Liver (tissue), 9 donors: ENCODE results near the gene ITM2C. TPM values are rescaled to one million over a fixed set of nuclear protein-coding genes. Genes with fewer than 3 reads are reported as not detected.
A peak's percentile ranks its signal among the peaks of the same experiment; 100 is the strongest.

Experiments used
- DNase-seq: peaks from one replicate; pipeline ENCODE4 v3.0.0-alpha.2; 2017; ENCODE audit warnings: low spot score
- H3K27ac ChIP-seq, 2 donors: one replicate each; pipeline ENCODE4 v1.7.0; 2013; ENCODE audit warnings: inconsistent platforms in 2 of 2, low read length in 2 of 2, control low read depth in 1 of 2, low read depth in 1 of 2, mild to moderate bottlenecking in 1 of 2
- H3K27me3 ChIP-seq, 4 donors: one replicate each; pipeline versions ENCODE4 v1.6.1 to v1.7.0; 2013; ENCODE audit warnings: low read length in 3 of 4, inconsistent platforms in 1 of 4, mild to moderate bottlenecking in 1 of 4, moderate library complexity in 1 of 4; ENCODE audit not compliant: control insufficient read depth in 4 of 4, insufficient read depth in 4 of 4
- H3K36me3 ChIP-seq, 4 donors: one replicate each; pipeline versions ENCODE4 v1.6.1 to v1.7.0; 2013; ENCODE audit warnings: low read length in 3 of 4, mild to moderate bottlenecking in 3 of 4, low read depth in 1 of 4, moderate library complexity in 1 of 4; ENCODE audit not compliant: control insufficient read depth in 4 of 4, insufficient read depth in 3 of 4
- H3K4me1 ChIP-seq, 4 donors: one replicate each; pipeline versions ENCODE4 v1.6.1 to v1.7.0; 2013; ENCODE audit warnings: low read length in 3 of 4, mild to moderate bottlenecking in 3 of 4, moderate library complexity in 1 of 4; ENCODE audit not compliant: control insufficient read depth in 4 of 4, insufficient read depth in 4 of 4
- H3K4me3 ChIP-seq, 3 donors: one replicate each; pipeline versions ENCODE4 v1.6.1 to v1.7.0; 2013; ENCODE audit warnings: low read length in 3 of 3, control low read depth in 1 of 3, low read depth in 1 of 3, mild to moderate bottlenecking in 1 of 3
- H3K9ac ChIP-seq, 2 donors: one replicate each; pipeline ENCODE4 v1.7.0; 2013; ENCODE audit warnings: low read length in 2 of 2, mild to moderate bottlenecking in 2 of 2, moderate library complexity in 2 of 2, control low read depth in 1 of 2, low read depth in 1 of 2
- H3K9me3 ChIP-seq, 4 donors: one replicate each; pipeline versions ENCODE4 v1.6.1 to v1.7.0; 2013; ENCODE audit warnings: low read length in 3 of 4; ENCODE audit not compliant: control insufficient read depth in 4 of 4
- FOXA2 ChIP-seq: IDR thresholded peaks from 2 replicates; pipeline ENCODE4 v1.6.1; 2016; ENCODE audit warnings: antibody characterized with exemption
- HNF4A ChIP-seq, 2 donors: conservative IDR thresholded peaks; 2 replicates each; pipeline ENCODE4 v1.6.1; 2016; ENCODE audit warnings: antibody characterized with exemption in 2 of 2, mild to moderate bottlenecking in 2 of 2
- JUND ChIP-seq, 2 donors: IDR thresholded peaks; 2 replicates each; pipeline ENCODE4 v1.6.1; 2016; ENCODE audit warnings: antibody characterized with exemption in 2 of 2
- NR2F2 ChIP-seq: IDR thresholded peaks from 2 replicates; pipeline ENCODE4 v1.6.1; 2016; ENCODE audit warnings: antibody characterized with exemption
- RAD21 ChIP-seq, 2 donors: IDR thresholded peaks; 2 replicates each; pipeline ENCODE4 v1.6.1; 2016; ENCODE audit warnings: antibody characterized with exemption in 2 of 2, mild to moderate bottlenecking in 2 of 2
- RXRA ChIP-seq, 2 donors: IDR thresholded peaks; 2 replicates each; pipeline ENCODE4 v1.6.1; 2017 to 2018; ENCODE audit warnings: antibody characterized with exemption in 2 of 2, mild to moderate bottlenecking in 1 of 2
- YY1 ChIP-seq: IDR thresholded peaks from 2 replicates; pipeline ENCODE4 v1.6.1; 2016; ENCODE audit warnings: antibody characterized with exemption, mild to moderate bottlenecking
- WGBS: extraction: QIAGEN DNeasy Blood & Tissue Kit; methylation state at CpG from one replicate; pipeline ENCODE4 v1.1.7; 2013; 5-methylcytosine and 5-hydroxymethylcytosine counted together
- polyA plus RNA-seq, 2 donors: library from polyadenylated mRNA; stranded (reverse) in 1 of 2; unstranded in 1 of 2; fragments of 200-250 nt in 1 of 2; fragments of >200 nt in 1 of 2; fragmentation: Nextera tagmentation in 1 of 2; extraction: Ambion mirVana in 1 of 2; gene quantifications; one replicate each; pipeline versions ENCODE4 v1.2.1 to v1.2.3, GENCODE V29; 2013 to 2015
- total RNA-seq, 2 donors: library from RNA; depleted of rRNA; stranded (reverse); fragments of >200 nt; gene quantifications; one replicate each; pipeline ENCODE4 v1.2.3, GENCODE V29; 2014
- TF ChIP-seq, protein P1 (sequence below): fragments of 150-350 bp; IDR thresholded peaks from 2 replicates; pipeline ENCODE4 v1.5.1; 2017; ENCODE audit warnings: improper control_type of control experiment, low read depth, low read length; ENCODE audit not compliant: missing input control
- TF ChIP-seq, protein P2 (sequence below): IDR thresholded peaks from 2 replicates; pipeline ENCODE4 v1.6.1; 2016; ENCODE audit warnings: antibody characterized with exemption
- TF ChIP-seq, protein P3 (sequence below): IDR thresholded peaks from 2 replicates; pipeline ENCODE4 v1.6.1; 2016; ENCODE audit warnings: antibody characterized with exemption, mild to moderate bottlenecking
- TF ChIP-seq, protein P4 (sequence below): IDR thresholded peaks from 2 replicates; pipeline ENCODE4 v1.6.1; 2016; ENCODE audit warnings: antibody characterized with exemption
- donor health status: healthy.
- donor health status: healthy.
- donor health status: healthy.
- donor health status: healthy.
- donor health status: healthy.

ITM2C gene, protein sequence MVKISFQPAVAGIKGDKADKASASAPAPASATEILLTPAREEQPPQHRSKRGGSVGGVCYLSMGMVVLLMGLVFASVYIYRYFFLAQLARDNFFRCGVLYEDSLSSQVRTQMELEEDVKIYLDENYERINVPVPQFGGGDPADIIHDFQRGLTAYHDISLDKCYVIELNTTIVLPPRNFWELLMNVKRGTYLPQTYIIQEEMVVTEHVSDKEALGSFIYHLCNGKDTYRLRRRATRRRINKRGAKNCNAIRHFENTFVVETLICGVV
- total RNA-seq (10 to 100 TPM; 16.7 to 45.2 TPM), polyA plus RNA-seq (10 to 100 TPM; 13.6 to 38.5 TPM)

DNA sequence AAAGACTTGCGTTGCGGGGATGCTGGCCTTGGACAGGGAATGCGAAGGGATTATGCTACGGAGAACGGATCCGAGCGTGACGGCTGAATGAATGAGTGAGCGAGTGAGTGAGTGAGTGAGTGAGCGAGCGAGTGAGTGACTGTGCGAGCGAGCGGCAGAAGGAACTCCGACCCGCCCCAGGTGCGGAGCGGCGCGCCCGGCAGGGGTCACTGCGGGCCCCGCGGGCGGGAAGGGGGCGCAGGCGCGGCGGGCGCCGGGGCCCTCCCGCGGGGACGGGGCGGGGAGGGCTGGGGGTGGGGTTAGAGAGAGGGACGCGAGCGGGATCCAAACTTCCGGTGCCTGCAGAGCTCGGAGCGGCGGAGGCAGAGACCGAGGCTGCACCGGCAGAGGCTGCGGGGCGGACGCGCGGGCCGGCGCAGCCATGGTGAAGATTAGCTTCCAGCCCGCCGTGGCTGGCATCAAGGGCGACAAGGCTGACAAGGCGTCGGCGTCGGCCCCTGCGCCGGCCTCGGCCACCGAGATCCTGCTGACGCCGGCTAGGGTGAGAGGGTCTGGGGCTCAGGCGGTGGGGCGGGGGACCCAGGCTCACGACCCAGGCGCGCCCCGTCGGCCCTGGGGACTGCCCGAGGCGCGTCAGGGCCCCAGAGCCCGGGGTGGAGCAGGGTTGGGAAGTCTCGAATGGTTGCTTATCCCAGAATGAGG, at the start of gene ITM2C:
Gene ITM2C (plus strand): TSS at position 338 of the 702 bp plus-strand sequence. CDS start 84 bp downstream, at position 422.
- TF ChIP-seq FOXA2 = no peak
- TF ChIP-seq, protein P1, sequence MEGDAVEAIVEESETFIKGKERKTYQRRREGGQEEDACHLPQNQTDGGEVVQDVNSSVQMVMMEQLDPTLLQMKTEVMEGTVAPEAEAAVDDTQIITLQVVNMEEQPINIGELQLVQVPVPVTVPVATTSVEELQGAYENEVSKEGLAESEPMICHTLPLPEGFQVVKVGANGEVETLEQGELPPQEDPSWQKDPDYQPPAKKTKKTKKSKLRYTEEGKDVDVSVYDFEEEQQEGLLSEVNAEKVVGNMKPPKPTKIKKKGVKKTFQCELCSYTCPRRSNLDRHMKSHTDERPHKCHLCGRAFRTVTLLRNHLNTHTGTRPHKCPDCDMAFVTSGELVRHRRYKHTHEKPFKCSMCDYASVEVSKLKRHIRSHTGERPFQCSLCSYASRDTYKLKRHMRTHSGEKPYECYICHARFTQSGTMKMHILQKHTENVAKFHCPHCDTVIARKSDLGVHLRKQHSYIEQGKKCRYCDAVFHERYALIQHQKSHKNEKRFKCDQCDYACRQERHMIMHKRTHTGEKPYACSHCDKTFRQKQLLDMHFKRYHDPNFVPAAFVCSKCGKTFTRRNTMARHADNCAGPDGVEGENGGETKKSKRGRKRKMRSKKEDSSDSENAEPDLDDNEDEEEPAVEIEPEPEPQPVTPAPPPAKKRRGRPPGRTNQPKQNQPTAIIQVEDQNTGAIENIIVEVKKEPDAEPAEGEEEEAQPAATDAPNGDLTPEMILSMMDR = peak; percentile 21
- no peaks in the 10 kb centered on the region for H3K36me3 ChIP-seq
- H3K4me3 ChIP-seq = peak within 1 kb of the TSS; percentile 45 to 73 (median 66)
- no peaks in the 10 kb centered on the region for H3K9me3 ChIP-seq
- H3K27me3 ChIP-seq = no peaks in the 10 kb centered on the region
- under 1% methylated on average over 76 of the region's 76 CpGs for WGBS
- no peak within 1 kb of the TSS for H3K9ac ChIP-seq
- peak within 1 kb of the TSS in 1 of 2 donors; percentile 26 for H3K27ac ChIP-seq
- peak; percentile 68 for DNase-seq
- peaks cover 0 to 13% (median 6%) of the 10 kb centered on the region in 4 donors for H3K4me1 ChIP-seq

DNA sequence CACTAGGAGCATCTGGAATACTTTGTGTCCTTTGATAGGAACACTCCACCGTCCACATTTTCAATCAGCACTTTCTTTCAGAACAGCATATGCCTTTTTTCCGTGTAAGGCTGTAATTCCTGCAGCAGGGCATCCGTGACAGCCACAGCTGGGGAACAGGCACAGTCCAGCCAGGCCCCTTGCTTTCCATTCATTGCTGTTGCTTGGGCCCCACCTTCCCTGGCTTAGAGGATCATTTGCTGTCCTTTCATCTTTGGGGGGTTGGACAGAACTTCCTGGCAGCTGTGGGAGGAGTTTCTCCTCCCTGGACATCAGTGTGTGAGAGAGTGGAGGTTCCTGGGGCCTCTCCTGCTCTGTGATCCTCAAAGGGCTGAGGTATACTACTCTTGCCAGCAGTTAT, 49.7 kb upstream of the ITM2C start:
- Histone ChIP-seq H3K4me3 (no peak overlapping the region), H3K9ac (no peak overlapping the region), H3K27ac (no peak overlapping the region), H3K27me3 (no peaks in the 10 kb centered on the region), H3K9me3 (no peaks in the 10 kb centered on the region), H3K36me3 (peaks cover 4 to 38% (median 35%) of the 10 kb centered on the region in 4 donors), H3K4me1 (no peaks in the 10 kb centered on the region)
- WGBS = 92% methylated on average over 3 of the region's 3 CpGs
- no peak for TF ChIP-seq RXRA (IDR thresholded peaks at IDR 0.05)
- no peak for TF ChIP-seq JUND (IDR thresholded peaks at IDR 0.05)
- TF ChIP-seq, protein P2, sequence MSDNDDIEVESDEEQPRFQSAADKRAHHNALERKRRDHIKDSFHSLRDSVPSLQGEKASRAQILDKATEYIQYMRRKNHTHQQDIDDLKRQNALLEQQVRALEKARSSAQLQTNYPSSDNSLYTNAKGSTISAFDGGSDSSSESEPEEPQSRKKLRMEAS = no peak
- TF ChIP-seq HNF4A (conservative IDR thresholded peaks at IDR 0.05) = no peak
- no peak for TF ChIP-seq NR2F2
- TF ChIP-seq, protein P3, sequence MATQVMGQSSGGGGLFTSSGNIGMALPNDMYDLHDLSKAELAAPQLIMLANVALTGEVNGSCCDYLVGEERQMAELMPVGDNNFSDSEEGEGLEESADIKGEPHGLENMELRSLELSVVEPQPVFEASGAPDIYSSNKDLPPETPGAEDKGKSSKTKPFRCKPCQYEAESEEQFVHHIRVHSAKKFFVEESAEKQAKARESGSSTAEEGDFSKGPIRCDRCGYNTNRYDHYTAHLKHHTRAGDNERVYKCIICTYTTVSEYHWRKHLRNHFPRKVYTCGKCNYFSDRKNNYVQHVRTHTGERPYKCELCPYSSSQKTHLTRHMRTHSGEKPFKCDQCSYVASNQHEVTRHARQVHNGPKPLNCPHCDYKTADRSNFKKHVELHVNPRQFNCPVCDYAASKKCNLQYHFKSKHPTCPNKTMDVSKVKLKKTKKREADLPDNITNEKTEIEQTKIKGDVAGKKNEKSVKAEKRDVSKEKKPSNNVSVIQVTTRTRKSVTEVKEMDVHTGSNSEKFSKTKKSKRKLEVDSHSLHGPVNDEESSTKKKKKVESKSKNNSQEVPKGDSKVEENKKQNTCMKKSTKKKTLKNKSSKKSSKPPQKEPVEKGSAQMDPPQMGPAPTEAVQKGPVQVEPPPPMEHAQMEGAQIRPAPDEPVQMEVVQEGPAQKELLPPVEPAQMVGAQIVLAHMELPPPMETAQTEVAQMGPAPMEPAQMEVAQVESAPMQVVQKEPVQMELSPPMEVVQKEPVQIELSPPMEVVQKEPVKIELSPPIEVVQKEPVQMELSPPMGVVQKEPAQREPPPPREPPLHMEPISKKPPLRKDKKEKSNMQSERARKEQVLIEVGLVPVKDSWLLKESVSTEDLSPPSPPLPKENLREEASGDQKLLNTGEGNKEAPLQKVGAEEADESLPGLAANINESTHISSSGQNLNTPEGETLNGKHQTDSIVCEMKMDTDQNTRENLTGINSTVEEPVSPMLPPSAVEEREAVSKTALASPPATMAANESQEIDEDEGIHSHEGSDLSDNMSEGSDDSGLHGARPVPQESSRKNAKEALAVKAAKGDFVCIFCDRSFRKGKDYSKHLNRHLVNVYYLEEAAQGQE = no peak
- TF ChIP-seq RAD21 (IDR thresholded peaks at IDR 0.05) = no peak
- TF ChIP-seq, protein P4, sequence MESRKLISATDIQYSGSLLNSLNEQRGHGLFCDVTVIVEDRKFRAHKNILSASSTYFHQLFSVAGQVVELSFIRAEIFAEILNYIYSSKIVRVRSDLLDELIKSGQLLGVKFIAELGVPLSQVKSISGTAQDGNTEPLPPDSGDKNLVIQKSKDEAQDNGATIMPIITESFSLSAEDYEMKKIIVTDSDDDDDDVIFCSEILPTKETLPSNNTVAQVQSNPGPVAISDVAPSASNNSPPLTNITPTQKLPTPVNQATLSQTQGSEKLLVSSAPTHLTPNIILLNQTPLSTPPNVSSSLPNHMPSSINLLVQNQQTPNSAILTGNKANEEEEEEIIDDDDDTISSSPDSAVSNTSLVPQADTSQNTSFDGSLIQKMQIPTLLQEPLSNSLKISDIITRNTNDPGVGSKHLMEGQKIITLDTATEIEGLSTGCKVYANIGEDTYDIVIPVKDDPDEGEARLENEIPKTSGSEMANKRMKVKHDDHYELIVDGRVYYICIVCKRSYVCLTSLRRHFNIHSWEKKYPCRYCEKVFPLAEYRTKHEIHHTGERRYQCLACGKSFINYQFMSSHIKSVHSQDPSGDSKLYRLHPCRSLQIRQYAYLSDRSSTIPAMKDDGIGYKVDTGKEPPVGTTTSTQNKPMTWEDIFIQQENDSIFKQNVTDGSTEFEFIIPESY = no peak
- no peak for TF ChIP-seq FOXA2
- TF ChIP-seq, protein P1 = no peak
- TF ChIP-seq YY1 = no peak
- no peak for DNase-seq
